Hepatocyte (in vitro differentiated cells): Measurements from ENCODE around the gene MFF. TPM values are rescaled to one million over a fixed set of nuclear protein-coding genes. Genes with fewer than 3 reads are reported as not detected.

ENCODE experiments used
- DNase-seq: peaks from one replicate; pipeline ENCODE4 v3.0.0-alpha.2; 2016; ENCODE audit warnings: low spot score
- H2AFZ ChIP-seq: fragments of 200-600 bp; sonication (generic); 2 replicates; pipeline ENCODE4 v1.6.0; 2016; ENCODE audit warnings: antibody characterized with exemption, mild to moderate bottlenecking
- H3K27ac ChIP-seq: fragments of 200-600 bp; sonication (generic); 2 replicates; pipeline ENCODE4 v1.5.1; 2016; ENCODE audit warnings: mild to moderate bottlenecking
- H3K27me3 ChIP-seq: fragments of 200-600 bp; sonication (generic); 2 replicates; pipeline ENCODE4 v1.6.1; 2016
- H3K36me3 ChIP-seq: fragments of 200-600 bp; sonication (generic); replicated peaks from 2 replicates; pipeline ENCODE4 v1.5.1; 2016; ENCODE audit warnings: low read depth; ENCODE audit not compliant: insufficient read depth
- H3K4me1 ChIP-seq: fragments of 200-600 bp; sonication (generic); 2 replicates; pipeline ENCODE4 v1.5.1; 2016; ENCODE audit warnings: mild to moderate bottlenecking, moderate library complexity; ENCODE audit not compliant: insufficient read depth
- H3K4me2 ChIP-seq: fragments of 200-600 bp; sonication (generic); 2 replicates; pipeline ENCODE4 v1.6.0; 2016
- H3K4me3 ChIP-seq: fragments of 200-600 bp; sonication (generic); 2 replicates; pipeline ENCODE4 v1.5.1; 2016; ENCODE audit warnings: mild to moderate bottlenecking
- H3K79me2 ChIP-seq: fragments of 200-600 bp; sonication (generic); 2 replicates; pipeline ENCODE4 v1.6.0; 2017; ENCODE audit warnings: mild to moderate bottlenecking
- H3K9me2 ChIP-seq: fragments of 200-600 bp; sonication (generic); replicated peaks from 2 replicates; pipeline ENCODE4 v1.6.0; 2017; ENCODE audit warnings: mild to moderate bottlenecking; ENCODE audit not compliant: insufficient read depth
- H3K9me3 ChIP-seq: fragments of 200-600 bp; sonication (generic); 2 replicates; pipeline ENCODE4 v1.5.1; 2016; ENCODE audit warnings: low read depth, mild to moderate bottlenecking
- H4K20me1 ChIP-seq: fragments of 200-600 bp; sonication (generic); 2 replicates; pipeline ENCODE4 v1.6.0; 2016; ENCODE audit warnings: mild to moderate bottlenecking; ENCODE audit not compliant: insufficient read depth, poor library complexity, severe bottlenecking
- CTCF ChIP-seq: fragments of 200-600 bp; sonication (generic); IDR thresholded peaks from 2 replicates; pipeline ENCODE4 v1.5.1; 2016; ENCODE audit warnings: antibody characterized with exemption, mild to moderate bottlenecking; ENCODE audit not compliant: poor library complexity
- EZH2 ChIP-seq: fragments of 200-600 bp; sonication (generic); IDR thresholded peaks from 2 replicates; pipeline ENCODE4 v1.6.1; 2016; ENCODE audit warnings: antibody characterized with exemption, mild to moderate bottlenecking, borderline replicate concordance
- EZH2phosphoT487 ChIP-seq: fragments of 200-600 bp; sonication (generic); IDR thresholded peaks from one replicate; pipeline ENCODE4 v1.6.1; 2018; ENCODE audit warnings: antibody characterized with exemption, mild to moderate bottlenecking, low read depth, moderate library complexity; ENCODE audit not compliant: unreplicated experiment, severe bottlenecking
- WGBS: methylation state at CpG from one replicate; pipeline ENCODE4 v1.1.6; 2016; ENCODE audit warnings: low lambda C conversion rate; ENCODE audit errors: missing lambda C conversion rate; 5-methylcytosine and 5-hydroxymethylcytosine counted together
- polyA plus RNA-seq: library from polyadenylated mRNA; unstranded; fragments of >200 nt; fragmentation: Nextera tagmentation; extraction: Ambion mirVana; gene quantifications from 2 replicates; pipeline ENCODE4 v1.2.1, GENCODE V29; 2016
- total RNA-seq: library from RNA; depleted of rRNA; stranded (reverse); fragments of >200 nt; gene quantifications from 2 replicates; pipeline ENCODE4 v1.2.3, GENCODE V29; 2014

Gene MFF
- total and polyA plus RNA-seq, 2 experiments from 2014 or later: 111 to 125 TPM

GRCh38 chr2:227320305-227321094 lies 4.6 kb upstream of the MFF start:
- no peaks in the 10 kb centered on the region for H3K36me3 ChIP-seq
- H3K9me2 ChIP-seq: no peaks in the 10 kb centered on the region
- H3K4me3 ChIP-seq: no peak overlapping the region
- 92% methylated on average over 33 of the region's 33 CpGs for WGBS
- peaks cover 7% of the 10 kb centered on the region for H3K4me1 ChIP-seq
- no peak overlapping the region for H3K27ac ChIP-seq
- no peak overlapping the region for H3K4me2 ChIP-seq
- H3K9me3 ChIP-seq: no peaks in the 10 kb centered on the region
- no peak overlapping the region for H2AFZ ChIP-seq
- no peak for DNase-seq
- peaks cover 16% of the 10 kb centered on the region for H3K79me2 ChIP-seq
- H3K27me3 ChIP-seq: no peaks in the 10 kb centered on the region
- H4K20me1 ChIP-seq: no peaks in the 10 kb centered on the region
- TF ChIP-seq EZH2 (no peak), CTCF (no peak), EZH2phosphoT487 (no peak)

GRCh38 chr2:227322530-227323205 lies 2.4 kb upstream of the MFF start:
- H2AFZ ChIP-seq: no peak overlapping the region
- H3K4me1 ChIP-seq: peaks cover 22% of the 10 kb centered on the region
- no peak overlapping the region for H3K4me3 ChIP-seq
- no peaks in the 10 kb centered on the region for H3K36me3 ChIP-seq
- 50% methylated on average over 5 of the region's 5 CpGs for WGBS
- no peaks in the 10 kb centered on the region for H3K27me3 ChIP-seq
- no peaks in the 10 kb centered on the region for H3K9me3 ChIP-seq
- TF ChIP-seq EZH2phosphoT487 (no peak), CTCF (no peak), EZH2 (no peak)
- H4K20me1 ChIP-seq: peaks cover 3% of the 10 kb centered on the region
- no peak for DNase-seq
- H3K9me2 ChIP-seq: no peaks in the 10 kb centered on the region
- H3K79me2 ChIP-seq: peaks cover 38% of the 10 kb centered on the region
- no peak overlapping the region for H3K4me2 ChIP-seq
- no peak overlapping the region for H3K27ac ChIP-seq

GRCh38 chr2:227323818-227324217 lies 1.2 kb upstream of the MFF start:
- no peak overlapping the region for H3K4me3 ChIP-seq
- peak overlapping the region; percentile 99 for H3K27ac ChIP-seq
- peaks cover 10% of the 10 kb centered on the region for H4K20me1 ChIP-seq
- H3K9me3 ChIP-seq: no peaks in the 10 kb centered on the region
- H3K4me1 ChIP-seq: peaks cover 24% of the 10 kb centered on the region
- no peaks in the 10 kb centered on the region for H3K27me3 ChIP-seq
- H3K9me2 ChIP-seq: no peaks in the 10 kb centered on the region
- peak overlapping the region; percentile 88 for H3K4me2 ChIP-seq
- no peaks in the 10 kb centered on the region for H3K36me3 ChIP-seq
- peak overlapping the region; percentile 100 for H2AFZ ChIP-seq
- H3K79me2 ChIP-seq: peaks cover 50% of the 10 kb centered on the region
- no peak for TF ChIP-seq CTCF
- 92% methylated on average over 4 of the region's 4 CpGs for WGBS
- DNase-seq: no peak
